PC-9 (cell line): ENCODE measurements around the gene NIT2.
"Not testable (repeated sequence)": the region's sequence is repeated elsewhere in the genome, so short reads cannot be mapped to it uniquely, and the experiment has no call there.

ENCODE experiments used
- CTCF ChIP-seq: fragments of 200-600 bp; sonication (generic); conservative IDR thresholded peaks from 2 replicates; pipeline ENCODE4 v1.6.1; 2017; ENCODE audit warnings: mixed run types, antibody characterized with exemption, mild to moderate bottlenecking, moderate library complexity
- EZH2 ChIP-seq: fragments of 200-600 bp; sonication (generic); IDR thresholded peaks from 2 replicates; pipeline ENCODE4 v1.8.0; 2017; ENCODE audit warnings: antibody characterized with exemption, low read depth

- TF ChIP-seq EZH2, CTCF: not testable (repeated sequence)
Observed at GRCh38 chr3:100351770-100352169, 17.2 kb downstream of the NIT2 start.
